Effector memory CD4-positive, alpha-beta T cell (primary cell): ENCODE measurements around the gene NID2.

Source experiments
- DNase-seq, 3 donors: peaks; one replicate each; pipeline ENCODE4 v3.0.0-alpha.2; 2020
- H3K27ac ChIP-seq: 2 replicates; pipeline ENCODE4 v1.7.0; 2013; ENCODE audit warnings: mild to moderate bottlenecking, low read length, moderate library complexity; ENCODE audit not compliant: insufficient read depth, poor library complexity, severe bottlenecking
- H3K27me3 ChIP-seq: replicated peaks from 2 replicates; pipeline ENCODE4 v1.7.0; 2013; ENCODE audit warnings: mild to moderate bottlenecking, low read length; ENCODE audit not compliant: insufficient read depth, control insufficient read depth, poor library complexity, severe bottlenecking
- H3K36me3 ChIP-seq: 2 replicates; pipeline ENCODE4 v1.7.0; 2013; ENCODE audit warnings: mild to moderate bottlenecking, low read length, moderate library complexity; ENCODE audit not compliant: control insufficient read depth, insufficient read depth
- H3K4me1 ChIP-seq: 2 replicates; pipeline ENCODE4 v1.7.0; 2013; ENCODE audit warnings: low read length, mild to moderate bottlenecking; ENCODE audit not compliant: control insufficient read depth, insufficient read depth, poor library complexity, severe bottlenecking
- H3K4me3 ChIP-seq: 2 replicates; pipeline ENCODE4 v1.7.0; 2013; ENCODE audit warnings: low read length, low read depth, mild to moderate bottlenecking; ENCODE audit not compliant: insufficient read depth, poor library complexity, severe bottlenecking
- H3K9me3 ChIP-seq: 2 replicates; pipeline ENCODE4 v1.7.0; 2013; ENCODE audit warnings: mild to moderate bottlenecking, low read length, moderate library complexity; ENCODE audit not compliant: control insufficient read depth

NID2 gene

DNA sequence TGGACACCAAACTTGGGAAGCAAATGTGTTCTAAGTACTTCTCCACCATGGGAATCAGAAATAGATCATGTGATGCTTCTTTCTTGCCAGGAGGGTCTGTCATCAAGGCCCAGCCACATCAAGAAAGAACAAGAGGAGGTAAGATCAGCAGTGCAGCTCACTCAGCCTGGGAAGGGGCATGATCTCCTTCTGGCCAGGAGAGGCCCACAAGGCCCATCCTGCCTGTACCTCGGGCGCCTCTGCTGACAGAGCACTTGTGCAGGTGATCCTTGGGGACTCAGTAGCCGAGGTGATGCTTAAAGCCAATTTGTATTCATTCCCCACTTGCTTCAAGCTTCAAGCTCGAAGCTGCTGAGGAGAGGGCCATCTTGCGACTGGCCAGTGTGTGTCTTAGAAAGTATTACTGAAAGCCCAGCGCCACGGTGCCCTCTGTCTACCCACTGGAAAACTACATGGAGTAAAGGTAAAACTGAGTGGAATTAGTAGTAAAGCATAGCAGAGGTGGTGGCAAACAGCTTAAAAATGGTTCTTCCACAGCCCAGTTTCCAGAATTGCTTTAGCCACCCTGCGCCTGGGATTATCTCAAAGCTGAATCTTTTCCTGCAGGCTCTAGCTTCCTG, 53.3 kb downstream of the NID2 start:
- peaks cover 10% of the 10 kb centered on the region for H3K36me3 ChIP-seq
- no peaks in the 10 kb centered on the region for H3K9me3 ChIP-seq
- H3K4me3 ChIP-seq = no peak overlapping the region
- H3K27me3 ChIP-seq = no peaks in the 10 kb centered on the region
- H3K27ac ChIP-seq = no peak overlapping the region
- no peaks in the 10 kb centered on the region for H3K4me1 ChIP-seq
- DNase-seq = no peak

DNA sequence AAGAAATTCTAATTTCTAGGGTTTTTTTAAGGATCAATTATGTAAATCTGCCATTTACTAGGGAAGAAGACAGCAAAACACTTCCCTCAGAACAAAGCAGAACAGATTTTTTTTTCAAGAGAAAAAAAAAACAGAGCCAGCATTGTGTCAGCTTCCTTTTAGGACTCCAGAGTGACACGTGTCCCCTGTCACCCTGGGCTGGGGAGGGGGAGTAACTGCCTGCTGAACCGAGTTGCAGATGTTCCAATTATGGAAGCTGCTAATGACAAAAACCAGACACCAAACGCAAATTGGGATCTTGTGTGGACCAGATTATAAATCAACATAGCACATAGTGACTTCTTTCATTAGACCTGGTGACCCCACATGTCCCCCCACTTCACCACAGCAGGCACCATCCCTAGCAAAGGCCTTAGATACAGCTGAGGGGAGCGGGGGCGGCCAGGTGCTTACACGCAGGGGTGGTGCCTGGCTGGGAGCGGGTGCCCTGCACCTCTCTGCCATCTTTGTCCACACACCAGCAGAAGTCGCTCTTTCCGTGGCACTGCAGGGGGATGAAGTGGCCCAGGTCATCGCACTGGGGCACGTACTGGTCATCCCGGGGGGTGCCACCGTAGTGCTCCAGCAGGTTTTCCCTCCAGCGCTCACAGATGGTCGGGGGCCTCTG, 54.1 kb downstream of the NID2 start:
- peaks cover 16% of the 10 kb centered on the region for H3K36me3 ChIP-seq
- no peaks in the 10 kb centered on the region for H3K4me1 ChIP-seq
- no peaks in the 10 kb centered on the region for H3K27me3 ChIP-seq
- no peak for DNase-seq
- H3K4me3 ChIP-seq = no peak overlapping the region
- no peak overlapping the region for H3K27ac ChIP-seq
- no peaks in the 10 kb centered on the region for H3K9me3 ChIP-seq

DNA sequence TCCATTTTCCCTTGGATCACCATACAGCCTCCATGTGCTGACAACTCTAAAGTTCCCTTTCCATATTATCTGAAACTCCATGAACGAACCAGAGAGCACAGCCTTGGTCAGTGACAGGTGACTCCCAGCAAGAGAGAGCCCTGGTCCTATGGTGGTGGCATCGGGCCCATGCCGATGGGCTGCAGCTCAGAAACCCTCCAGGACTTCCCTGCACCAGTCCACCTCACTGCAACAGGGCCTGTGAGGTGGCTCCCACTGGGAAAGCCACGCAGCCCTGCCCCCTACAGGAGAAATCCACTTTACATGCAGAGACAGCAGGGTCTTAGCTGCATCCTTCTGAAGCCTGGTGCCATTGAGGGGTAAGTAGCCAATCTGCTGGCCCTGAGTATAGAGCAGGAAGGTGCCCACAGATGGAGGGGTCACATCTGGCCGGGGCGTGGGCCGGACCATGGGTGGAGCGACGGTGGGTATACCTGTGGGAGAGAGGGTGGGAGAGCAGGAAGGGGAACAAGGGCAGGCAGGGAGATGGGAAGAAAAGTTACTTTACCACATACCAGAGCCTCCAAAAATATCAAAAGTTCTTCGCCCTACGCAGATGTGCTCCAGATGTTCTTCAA, 54.8 kb downstream of the NID2 start:
- no peak for DNase-seq
- H3K27ac ChIP-seq = no peak overlapping the region

DNA sequence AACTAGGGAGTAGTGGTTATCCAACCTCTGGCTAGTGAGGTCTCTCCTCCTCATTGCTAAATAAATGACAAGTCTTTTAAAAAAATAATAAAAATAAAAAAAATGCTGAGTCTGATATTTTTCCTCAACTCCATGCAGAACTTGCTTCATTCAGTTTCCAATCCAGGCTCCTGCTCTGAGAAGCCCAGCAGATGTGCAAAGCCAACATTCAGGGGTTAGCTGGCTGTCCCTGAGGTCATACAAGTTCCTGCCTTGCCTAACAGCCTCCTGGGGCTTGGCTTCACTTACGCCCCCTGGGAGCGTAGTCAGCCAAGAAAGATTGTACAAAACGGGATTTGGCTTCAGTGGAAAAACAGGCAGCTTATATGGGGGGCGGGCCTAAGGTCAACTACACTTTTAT, 56.2 kb downstream of the NID2 start:
- H3K27me3 ChIP-seq = no peaks in the 10 kb centered on the region
- H3K9me3 ChIP-seq = no peaks in the 10 kb centered on the region
- peaks cover 28% of the 10 kb centered on the region for H3K36me3 ChIP-seq
- DNase-seq = no peak
- no peaks in the 10 kb centered on the region for H3K4me1 ChIP-seq
- H3K4me3 ChIP-seq = no peak overlapping the region
- no peak overlapping the region for H3K27ac ChIP-seq

More for the DNA sequence above, 54.8 kb downstream of the NID2 start:
- H3K9me3 ChIP-seq = no peaks in the 10 kb centered on the region
- H3K4me1 ChIP-seq = no peaks in the 10 kb centered on the region
- H3K36me3 ChIP-seq = peaks cover 20% of the 10 kb centered on the region
- no peak overlapping the region for H3K4me3 ChIP-seq
- H3K27me3 ChIP-seq = no peaks in the 10 kb centered on the region

DNA sequence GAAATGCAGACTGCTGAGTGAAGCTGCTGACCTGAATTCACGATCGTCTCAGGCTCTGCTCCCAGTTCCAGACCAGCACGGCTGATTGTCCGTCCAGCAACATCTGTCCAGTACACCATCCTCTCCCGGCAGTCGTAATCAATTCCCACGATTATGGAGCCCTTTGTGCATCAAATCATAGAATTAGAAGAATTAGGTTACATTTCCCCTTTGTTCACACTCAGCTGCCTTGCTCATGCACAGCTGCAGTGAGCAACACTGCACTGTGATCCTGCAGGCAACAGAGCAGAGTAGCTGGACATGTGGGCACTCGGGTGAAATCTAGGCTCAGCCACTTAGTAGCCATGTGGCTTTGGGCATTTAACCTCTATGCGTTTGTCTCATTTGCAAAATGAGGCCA, 57.3 kb downstream of the NID2 start:
- H3K4me3 ChIP-seq = no peak overlapping the region
- H3K27ac ChIP-seq = no peak overlapping the region
- no peaks in the 10 kb centered on the region for H3K9me3 ChIP-seq
- H3K36me3 ChIP-seq = peaks cover 37% of the 10 kb centered on the region
- no peaks in the 10 kb centered on the region for H3K27me3 ChIP-seq
- no peak for DNase-seq
- H3K4me1 ChIP-seq = no peaks in the 10 kb centered on the region

DNA sequence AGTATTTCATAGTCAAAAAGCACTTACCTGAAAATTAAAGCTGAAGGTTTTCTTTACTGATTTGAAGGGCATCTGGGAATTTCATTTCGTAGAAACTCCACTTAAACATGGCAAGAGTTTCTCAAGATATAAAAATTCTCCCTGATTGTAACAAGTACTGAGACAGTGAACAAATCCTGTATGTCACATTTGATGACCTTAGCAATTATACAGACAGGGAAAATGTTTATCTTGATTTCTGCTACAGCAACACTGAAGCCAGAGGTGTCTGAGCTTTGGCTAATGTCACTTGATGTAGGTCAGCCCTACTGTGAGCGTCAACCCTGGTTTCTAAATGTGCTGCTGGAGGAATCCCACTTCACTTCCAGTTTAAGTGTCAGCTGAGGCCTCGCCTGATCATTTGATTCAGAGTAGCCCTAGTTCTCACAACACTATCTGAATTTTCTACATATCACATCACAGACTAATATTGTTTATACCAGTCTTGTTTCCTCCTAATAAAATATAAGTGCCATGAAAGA, 58.6 kb downstream of the NID2 start:
- no peaks in the 10 kb centered on the region for H3K27me3 ChIP-seq
- no peak overlapping the region for H3K27ac ChIP-seq
- DNase-seq = no peak
- H3K4me3 ChIP-seq = no peak overlapping the region
- peaks cover 50% of the 10 kb centered on the region for H3K36me3 ChIP-seq
- H3K9me3 ChIP-seq = no peaks in the 10 kb centered on the region
- no peaks in the 10 kb centered on the region for H3K4me1 ChIP-seq

DNA sequence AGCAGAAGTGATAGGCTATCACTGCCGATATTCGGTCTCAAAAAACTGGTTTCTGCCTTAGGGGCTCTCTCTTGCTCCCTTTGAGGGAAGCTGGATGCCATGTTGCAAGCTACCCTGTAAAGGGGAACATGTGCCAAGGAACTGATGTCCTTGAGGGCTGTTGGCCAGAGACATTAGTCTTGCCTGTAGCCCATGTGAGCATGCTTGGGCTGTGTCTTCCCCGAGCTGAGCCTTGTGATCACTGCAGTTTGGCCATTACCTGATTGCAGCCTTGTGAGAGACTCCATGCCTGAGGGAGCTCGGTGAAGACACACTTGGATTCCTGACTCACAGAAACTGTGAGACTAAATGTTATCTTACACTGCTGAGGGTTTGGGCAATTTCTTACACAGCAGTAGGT, 60.7 kb downstream of the NID2 start:
- Histone ChIP-seq H3K9me3 (no peaks in the 10 kb centered on the region), H3K4me1 (no peaks in the 10 kb centered on the region), H3K27ac (no peak overlapping the region), H3K36me3 (peaks cover 69% of the 10 kb centered on the region), H3K4me3 (no peak overlapping the region), H3K27me3 (no peaks in the 10 kb centered on the region)
- DNase-seq = no peak

DNA sequence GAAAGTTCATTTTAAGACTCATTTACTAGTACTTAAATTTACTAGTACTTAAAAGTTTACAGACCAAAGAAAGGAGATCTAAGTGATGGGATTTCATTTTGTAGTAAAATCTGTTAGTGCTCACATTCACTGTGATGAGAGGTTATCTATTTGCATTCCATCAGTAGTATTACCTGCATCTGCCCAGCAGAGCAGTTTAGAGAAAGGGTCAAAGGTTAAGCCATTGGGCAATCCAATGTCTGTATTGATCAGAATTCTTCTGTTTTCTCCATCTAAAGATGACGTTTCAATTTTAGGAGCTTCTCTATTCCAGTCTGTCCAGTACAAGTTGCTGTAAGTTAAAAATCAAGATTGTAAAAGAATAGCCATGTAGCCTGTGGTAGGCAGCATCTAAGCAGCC, 61.2 kb downstream of the NID2 start:
- peaks cover 73% of the 10 kb centered on the region for H3K36me3 ChIP-seq
- no peak overlapping the region for H3K4me3 ChIP-seq
- H3K9me3 ChIP-seq = no peaks in the 10 kb centered on the region
- H3K27ac ChIP-seq = no peak overlapping the region
- DNase-seq = no peak
- H3K27me3 ChIP-seq = no peaks in the 10 kb centered on the region
- H3K4me1 ChIP-seq = no peaks in the 10 kb centered on the region

DNA sequence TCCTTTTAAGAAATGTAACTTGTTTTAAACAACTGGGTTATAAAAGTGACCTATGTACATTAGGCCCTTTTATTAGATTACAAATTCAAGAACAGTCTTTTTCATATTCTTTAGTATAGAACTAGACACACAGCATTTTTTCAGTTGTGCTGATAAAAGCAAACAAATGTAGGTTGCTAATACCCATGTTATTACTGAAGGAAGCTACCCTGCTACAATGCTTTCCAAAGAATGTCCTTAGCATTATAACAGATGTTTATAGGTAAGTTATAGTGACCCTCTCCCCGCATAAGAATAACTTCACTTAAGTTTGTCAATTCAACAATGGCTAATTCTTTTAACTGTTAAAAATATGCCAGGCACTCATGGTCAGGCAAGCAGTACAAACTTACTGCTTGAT, 61.6 kb downstream of the NID2 start:
- Histone ChIP-seq H3K36me3 (peaks cover 77% of the 10 kb centered on the region), H3K9me3 (no peaks in the 10 kb centered on the region), H3K27ac (no peak overlapping the region), H3K27me3 (no peaks in the 10 kb centered on the region), H3K4me1 (no peaks in the 10 kb centered on the region), H3K4me3 (no peak overlapping the region)
- no peak for DNase-seq

DNA sequence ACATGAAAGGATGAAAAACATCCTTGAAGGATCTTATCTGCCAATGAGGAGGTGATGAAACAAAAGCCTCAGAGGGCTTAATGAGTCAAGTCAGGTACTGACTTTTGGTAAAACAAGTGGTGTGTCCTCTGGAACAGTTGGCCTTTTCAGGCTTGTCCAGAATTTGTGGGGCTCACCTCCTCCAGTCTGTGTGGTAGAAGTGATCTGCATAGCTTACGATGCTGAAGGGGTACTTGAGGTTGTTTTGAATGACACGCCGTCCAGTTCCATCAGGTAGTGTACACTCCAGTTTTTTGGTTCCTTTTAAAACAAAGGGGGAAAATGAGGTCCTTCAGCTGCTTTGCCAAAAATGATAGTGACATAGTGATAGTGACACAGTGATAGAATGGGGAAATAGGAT, 62.5 kb downstream of the NID2 start:
- H3K4me3 ChIP-seq = no peak overlapping the region
- no peak overlapping the region for H3K27ac ChIP-seq
- H3K36me3 ChIP-seq = peaks cover 83% of the 10 kb centered on the region
- H3K4me1 ChIP-seq = no peaks in the 10 kb centered on the region
- H3K27me3 ChIP-seq = no peaks in the 10 kb centered on the region
- DNase-seq = no peak
- no peaks in the 10 kb centered on the region for H3K9me3 ChIP-seq
